A549 (cell line): Measurements from ENCODE around the gene LARGE2. TPM values are rescaled to one million over a fixed set of nuclear protein-coding genes. Genes with fewer than 3 reads are reported as not detected.

ENCODE experiments used
- ATAC-seq, 2 experiments: fragments of 200-7000 bp in 1 of 2; fragments of >200 bp in 1 of 2; cut with Nextera tagmentation in 1 of 2; cut with Tn5 transposase in 1 of 2; 3 replicates each; pipeline versions ENCODE4 v1.8.0 to v1.9.1; 2018 to 2020; ENCODE audit warnings: mild to moderate bottlenecking in 1 of 2, moderate library complexity in 1 of 2
- CTCF ChIA-PET: fragments of 300-600 bp; sonication (Branson Sonifier 250); formaldehyde crosslinking; extraction: SDS; loops from one replicate; lab custom pipeline; 2021; ENCODE audit warnings: antibody characterized with exemption, inconsistent platforms; lab: Yijun Ruan, JAX
- POLR2A ChIA-PET: fragments of 350-600 bp; formaldehyde crosslinking; extraction: SDS; loops from one replicate; lab custom pipeline; 2021; ENCODE audit warnings: antibody characterized with exemption, inconsistent platforms; lab: Yijun Ruan, JAX
- DNase-seq, 2 experiments: peaks; one replicate each; pipeline versions ENCODE4 v3.0.0 to v3.0.0-alpha.2; 2011 to 2016; ENCODE audit warnings: low read depth in 1 of 2, low spot score in 1 of 2
- FAIRE-seq: peaks from 2 replicates; lab custom pipeline; 2011; peaks lifted over from hg19 to GRCh38; lab: Jason Lieb, UNC
- H3K27ac ChIP-seq, 2 experiments: fragments of >200 bp; sonication (Bioruptor Twin); formaldehyde crosslinking; 3 replicates each; pipeline ENCODE4 v1.5.1; 2016 to 2017
- H3K4me1 ChIP-seq: fragments of >200 bp; sonication (Bioruptor Twin); formaldehyde crosslinking; 3 replicates; pipeline ENCODE4 v1.6.1; 2016
- H3K4me2 ChIP-seq: fragments of >200 bp; sonication (Bioruptor Twin); formaldehyde crosslinking; 3 replicates; pipeline ENCODE4 v1.6.1; 2016
- H3K4me3 ChIP-seq: fragments of >200 bp; sonication (Bioruptor Twin); formaldehyde crosslinking; 3 replicates; pipeline ENCODE4 v1.5.1; 2016
- H3K9me3 ChIP-seq: fragments of >200 bp; sonication (Bioruptor Twin); formaldehyde crosslinking; 3 replicates; pipeline ENCODE4 v1.6.1; 2016
- BCL3 ChIP-seq: fragments of >200 bp; sonication (Bioruptor Twin); formaldehyde crosslinking; IDR thresholded peaks from 3 replicates; pipeline ENCODE4 v1.6.1; 2016
- CBX8 ChIP-seq: fragments of 200-600 bp; sonication (generic); IDR thresholded peaks from 2 replicates; pipeline ENCODE4 v1.6.1; 2016
- CHD4 ChIP-seq: fragments of 200-600 bp; sonication (generic); IDR thresholded peaks from 2 replicates; pipeline ENCODE4 v1.6.1; 2016; ENCODE audit warnings: antibody characterized with exemption, mild to moderate bottlenecking, borderline replicate concordance
- E2F6 ChIP-seq: IDR thresholded peaks from 2 replicates; pipeline ENCODE4 v1.6.1; 2012; ENCODE audit warnings: low read depth, borderline replicate concordance
- EHMT2 ChIP-seq: fragments of 200-600 bp; sonication (generic); IDR thresholded peaks from 2 replicates; pipeline ENCODE4 v1.6.1; 2016; ENCODE audit warnings: antibody characterized with exemption, low read depth, mild to moderate bottlenecking, moderate library complexity
- EP300 ChIP-seq, 2 experiments: fragments of >200 bp; sonication (Bioruptor Twin); formaldehyde crosslinking; IDR thresholded peaks; 2 replicates in 1 of 2; 3 replicates in 1 of 2; pipeline ENCODE4 v1.6.1; 2016 to 2017
- FOSB ChIP-seq: fragments of 250-450 bp; sonication (Bioruptor Pico); IDR thresholded peaks from 2 replicates; pipeline ENCODE4 v1.5.0; 2020; ENCODE audit warnings: mild to moderate bottlenecking, moderate library complexity
- FOXS1 ChIP-seq: fragments of 250-450 bp; sonication (Bioruptor Pico); IDR thresholded peaks from 2 replicates; pipeline ENCODE4 v1.5.0; 2020; ENCODE audit warnings: mild to moderate bottlenecking, moderate library complexity
- GATA3 ChIP-seq: IDR thresholded peaks from 2 replicates; pipeline ENCODE4 v1.6.1; 2012; ENCODE audit warnings: borderline replicate concordance
- HOXA7 ChIP-seq: fragments of 250-450 bp; sonication (Bioruptor Pico); IDR thresholded peaks from 2 replicates; pipeline ENCODE4 v1.5.0; 2020; ENCODE audit warnings: mild to moderate bottlenecking, moderate library complexity
- HOXB13 ChIP-seq: fragments of 250-450 bp; sonication (Bioruptor Pico); IDR thresholded peaks from 2 replicates; pipeline ENCODE4 v1.5.0; 2020; ENCODE audit warnings: low read depth, mild to moderate bottlenecking, moderate library complexity
- JUN ChIP-seq, 2 experiments: fragments of >200 bp; sonication (Bioruptor Twin); formaldehyde crosslinking; IDR thresholded peaks; 2 replicates in 1 of 2; 3 replicates in 1 of 2; pipeline ENCODE4 v1.6.1; 2016 to 2017
- MAZ ChIP-seq: fragments of 150-350 bp; IDR thresholded peaks from 2 replicates; pipeline ENCODE4 v1.6.1; 2014; ENCODE audit warnings: antibody characterized with exemption, low read depth, low read length, borderline replicate concordance
- PHF8 ChIP-seq: fragments of 200-600 bp; sonication (generic); IDR thresholded peaks from 2 replicates; pipeline ENCODE4 v1.6.1; 2016; ENCODE audit warnings: low read depth, mild to moderate bottlenecking, antibody characterized with exemption, moderate library complexity, borderline replicate concordance
- RAD21 ChIP-seq, 2 experiments: fragments of >200 bp in 1 of 2; sonication (Bioruptor Twin) in 1 of 2; formaldehyde crosslinking in 1 of 2; IDR thresholded peaks in 1 of 2; conservative IDR thresholded peaks in 1 of 2; 2 replicates in 1 of 2; 3 replicates in 1 of 2; pipeline ENCODE4 v1.6.1; 2012 to 2018; ENCODE audit warnings: inconsistent platforms in 1 of 2
- RARB ChIP-seq: fragments of 250-450 bp; sonication (Bioruptor Pico); IDR thresholded peaks from 2 replicates; pipeline ENCODE4 v1.8.0; 2021; ENCODE audit warnings: mild to moderate bottlenecking, moderate library complexity
- RFX5 ChIP-seq: fragments of 450-650 bp; IDR thresholded peaks from 2 replicates; pipeline ENCODE4 v1.7.1; 2014; ENCODE audit warnings: antibody characterized with exemption, mild to moderate bottlenecking, moderate library complexity
- TFCP2L1 ChIP-seq: fragments of 250-450 bp; sonication (Bioruptor Pico); IDR thresholded peaks from 2 replicates; pipeline ENCODE4 v1.5.0; 2021; ENCODE audit warnings: mild to moderate bottlenecking
- TP53 ChIP-seq: fragments of 250-450 bp; sonication (Bioruptor Pico); IDR thresholded peaks from 2 replicates; pipeline ENCODE4 v1.5.0; 2021; ENCODE audit warnings: mild to moderate bottlenecking, moderate library complexity
- ZNF302 ChIP-seq: fragments of 250-450 bp; sonication (Bioruptor Pico); IDR thresholded peaks from 2 replicates; pipeline ENCODE4 v1.9.0; 2021; ENCODE audit warnings: inconsistent platforms, mild to moderate bottlenecking, moderate library complexity
- ZSCAN20 ChIP-seq: fragments of 250-450 bp; sonication (Bioruptor Pico); IDR thresholded peaks from 2 replicates; pipeline ENCODE4 v1.8.0; 2022; ENCODE audit warnings: mild to moderate bottlenecking, moderate library complexity
- WGBS: methylation state at CpG from one replicate; pipeline ENCODE4 v1.1.6; 2017; ENCODE audit errors: missing lambda C conversion rate; 5-methylcytosine and 5-hydroxymethylcytosine counted together
- polyA plus RNA-seq, 4 experiments: library from polyadenylated mRNA; depleted of rRNA in 3 of 4; stranded (reverse); fragments of >200 nt; fragmentation: RNase III in 1 of 4; extraction: RNeasy Plus Mini Kit Qiagen cat#74134 plus additional on column Dnase treatment in 1 of 4; gene quantifications; 2 replicates in 3 of 4; 3 replicates in 1 of 4; pipeline ENCODE4 v1.2.3, GENCODE V29; 2011 to 2017

LARGE2 gene
- polyA plus RNA-seq, 2 of the 4 experiments (the other 2 are of a cell fraction): 0.97 to 2.3 TPM

GRCh38 chr11:45924036-45924915, 1.8 kb downstream of the LARGE2 start:
- Histone ChIP-seq H3K4me2 (no peak overlapping the region), H3K9me3 (no peaks in the 10 kb centered on the region), H3K27ac (no peak overlapping the region), H3K4me1 (no peaks in the 10 kb centered on the region), H3K4me3 (no peak overlapping the region)
- no peak for FAIRE-seq
- 92% methylated on average over 18 of the region's 22 CpGs for WGBS
- POLR2A ChIA-PET: no interaction called here
- TF ChIP-seq CHD4: no peak
- ATAC-seq: peak in 1 of 2 experiments; percentile 13; a peak in 2 of 6 replicates
- no peak for DNase-seq
- CTCF ChIA-PET: interaction anchor here (0.6 to 1.2 kb wide), 3 partner anchors 12 to 40 kb away, joined by 3 to 4 read pairs (median 3); no protein-coding TSS in a partner anchor

GRCh38 chr11:45924927-45925326, 2.5 kb downstream of the LARGE2 start:
- Histone ChIP-seq H3K4me2 (no peak overlapping the region), H3K9me3 (no peaks in the 10 kb centered on the region), H3K4me3 (no peak overlapping the region), H3K4me1 (peaks cover 6% of the 10 kb centered on the region), H3K27ac (no peak overlapping the region)
- FAIRE-seq (no peak), ATAC-seq (no peak), DNase-seq (no peak)
- 91% methylated on average over 6 of the region's 6 CpGs for WGBS
- ChIA-PET CTCF (interaction anchor here (1.2 to 1.6 kb wide), 3 partner anchors 11 to 314 kb away, joined by 3 to 10 read pairs (median 4); no protein-coding TSS in a partner anchor), POLR2A (no interaction called here)
- TF ChIP-seq ZSCAN20 (CRISPR knock-in tag): no peak
- TF ChIP-seq CBX8: no peak
- no peak for TF ChIP-seq TFCP2L1 (CRISPR knock-in tag)
- TF ChIP-seq MAZ: no peak
- no peak for TF ChIP-seq BCL3
- TF ChIP-seq EP300 (IDR thresholded peaks at IDR 0.05): no peak
- no peak for TF ChIP-seq RAD21 (conservative IDR thresholded peaks at IDR 0.05 in 1 of 2, IDR thresholded peaks at IDR 0.05 in 1 of 2)
- no peak for TF ChIP-seq ZNF302 (CRISPR knock-in tag)
- TF ChIP-seq FOXS1: no peak
- no peak for TF ChIP-seq RARB (CRISPR knock-in tag)
- TF ChIP-seq JUN (IDR thresholded peaks at IDR 0.05): no peak
- no peak for TF ChIP-seq GATA3
- no peak for TF ChIP-seq HOXA7 (CRISPR knock-in tag)
- no peak for TF ChIP-seq EHMT2
- no peak for TF ChIP-seq RFX5
- TF ChIP-seq E2F6: no peak
- TF ChIP-seq PHF8: no peak
- no peak for TF ChIP-seq HOXB13
- no peak for TF ChIP-seq FOSB (CRISPR knock-in tag)

- no peak overlapping the region for H3K4me2 ChIP-seq
- no peaks in the 10 kb centered on the region for H3K9me3 ChIP-seq
- FAIRE-seq (no peak), DNase-seq (no peak), ATAC-seq (no peak)
- ChIA-PET POLR2A (interaction anchor here (2.0 kb wide), 1 partner anchor 8 kb away, joined by 7 read pairs; the partner anchor contains the start of gene PEX16), CTCF (interaction anchor here (1.3 to 1.6 kb wide), 2 partner anchors 40 to 314 kb away, joined by 3 to 10 read pairs; no protein-coding TSS in a partner anchor)
- TF ChIP-seq FOSB (CRISPR knock-in tag) (no peak), PHF8 (no peak), CBX8 (no peak), TP53 (CRISPR knock-in tag) (no peak)
- WGBS: 31% methylated on average over 3 of the region's 3 CpGs
- H3K27ac ChIP-seq: no peak overlapping the region
- H3K4me1 ChIP-seq: peaks cover 11% of the 10 kb centered on the region
- no peak overlapping the region for H3K4me3 ChIP-seq
Observed at GRCh38 chr11:45925550-45925949, 3.1 kb downstream of the LARGE2 start.
